Gastroesophageal sphincter (tissue), 4 donors: ENCODE results near the gene LINGO4. TPM values are rescaled to one million over a fixed set of nuclear protein-coding genes. Genes with fewer than 3 reads are reported as not detected.
"Not testable (repeated sequence)": the region's sequence is repeated elsewhere in the genome, so short reads cannot be mapped to it uniquely, and the experiment has no call there.

Experiments used
- ATAC-seq: fragments of 150-250 bp; one replicate; pipeline ENCODE4 v1.9.1; 2016; ENCODE audit warnings: mild to moderate bottlenecking, moderate library complexity
- H3K27ac ChIP-seq, 4 donors: fragments of 200-600 bp; sonication (generic) in 3 of 4; 1 replicate in 3 of 4; 2 replicates in 1 of 4; pipeline ENCODE4 v1.5.1; 2016 to 2019
- H3K27me3 ChIP-seq: fragments of 200-600 bp; sonication (generic); one replicate; pipeline ENCODE4 v1.5.1; 2019
- H3K36me3 ChIP-seq, 2 donors: fragments of 200-600 bp; sonication (generic); one replicate each; pipeline ENCODE4 v1.5.1; 2019; ENCODE audit warnings: control low read depth in 1 of 2
- H3K4me1 ChIP-seq, 3 donors: fragments of 200-600 bp; sonication (generic); 1 replicate in 2 of 3; 2 replicates in 1 of 3; pipeline ENCODE4 v1.5.1; 2016 to 2019; ENCODE audit warnings: control low read depth in 2 of 3
- H3K4me3 ChIP-seq, 2 donors: fragments of 200-600 bp; sonication (generic); one replicate each; pipeline ENCODE4 v1.5.1; 2019; ENCODE audit warnings: mild to moderate bottlenecking in 1 of 2, moderate library complexity in 1 of 2
- H3K9me3 ChIP-seq, 3 donors: fragments of 200-600 bp; sonication (generic); one replicate each; pipeline ENCODE4 v1.5.1; 2017 to 2019; ENCODE audit warnings: control low read depth in 2 of 3
- CTCF ChIP-seq, 4 experiments: fragments of 200-600 bp in 2 of 4; fragments of 450-650 bp in 2 of 4; sonication (generic) in 1 of 4; IDR thresholded peaks; one replicate each; pipeline ENCODE4 v1.5.1; 2017 to 2019; ENCODE audit warnings: antibody characterized with exemption in 4 of 4, mild to moderate bottlenecking in 2 of 4, moderate library complexity in 2 of 4
- EP300 ChIP-seq: sonication (generic); formaldehyde crosslinking; IDR thresholded peaks from one replicate; pipeline ENCODE4 v1.6.1; 2017; ENCODE audit warnings: antibody characterized with exemption, mild to moderate bottlenecking
- POLR2A ChIP-seq, 2 donors: fragments of 450-650 bp; IDR thresholded peaks; one replicate each; pipeline ENCODE4 v1.6.1; 2017; ENCODE audit warnings: antibody characterized with exemption in 2 of 2, mild to moderate bottlenecking in 2 of 2, moderate library complexity in 1 of 2
- POLR2AphosphoS5 ChIP-seq: sonication (generic); formaldehyde crosslinking; IDR thresholded peaks from one replicate; pipeline ENCODE4 v1.6.1; 2017; ENCODE audit warnings: antibody characterized with exemption
- WGBS, 2 donors: methylation state at CpG; one replicate each; pipeline ENCODE4 v1.1.5; 2018; ENCODE audit warnings: low coverage in 1 of 2; 5-methylcytosine and 5-hydroxymethylcytosine counted together
- total RNA-seq, 4 donors: library from RNA; depleted of rRNA; stranded (reverse); fragments of >200 nt; gene quantifications; one replicate each; pipeline ENCODE4 v1.1.0, GENCODE V29; 2016

Gene LINGO4
- total RNA-seq, 4 donors from 2014 or later, result not detected

GRCh38 chr1:151783796-151784195 is 21.4 kb downstream of the LINGO4 start:
- Histone ChIP-seq H3K4me1 (no peaks in the 10 kb centered on the region), H3K27me3 (no peaks in the 10 kb centered on the region), H3K4me3 (no peak overlapping the region), H3K9me3 (no peaks in the 10 kb centered on the region), H3K27ac (no peak overlapping the region), H3K36me3 (peaks cover 0 to 40% of the 10 kb centered on the region in 2 donors)
- WGBS, 2 donors, result 50 to 70% methylated on average over 2 of the region's 2 CpGs
- no peak for TF ChIP-seq EP300
- no peak for TF ChIP-seq POLR2A (IDR thresholded peaks at IDR 0.05)
- no peak for TF ChIP-seq POLR2AphosphoS5
- TF ChIP-seq CTCF (IDR thresholded peaks at IDR 0.05), result no peak
- no peak for ATAC-seq

- no peak for TF ChIP-seq CTCF (IDR thresholded peaks at IDR 0.05)
- TF ChIP-seq POLR2A (IDR thresholded peaks at IDR 0.05), result no peak
- TF ChIP-seq POLR2AphosphoS5, result no peak
- TF ChIP-seq EP300, result no peak
- H3K27ac ChIP-seq, result no peak overlapping the region
- H3K36me3 ChIP-seq, result peaks cover 0 to 51% of the 10 kb centered on the region in 2 donors
- no peak for ATAC-seq
- H3K4me3 ChIP-seq, result no peak overlapping the region
- no peaks in the 10 kb centered on the region for H3K27me3 ChIP-seq
- no peaks in the 10 kb centered on the region for H3K9me3 ChIP-seq
- 88 to 95% methylated on average over 2 to 3 of the region's 3 CpGs for WGBS, 2 donors
- no peaks in the 10 kb centered on the region for H3K4me1 ChIP-seq
Observed at GRCh38 chr1:151782741-151783140, 22.5 kb downstream of the LINGO4 start.

GRCh38 chr1:151782026-151782425 is 23.2 kb downstream of the LINGO4 start:
- WGBS, 2 donors, result 76 to 80% methylated on average over 1 to 3 of the region's 5 CpGs
- ATAC-seq, H3K4me1 ChIP-seq, H3K27me3 ChIP-seq, H3K9me3 ChIP-seq, H3K27ac ChIP-seq, H3K4me3 ChIP-seq: not testable (repeated sequence)
- H3K36me3 ChIP-seq, result peaks cover 0 to 58% of the 10 kb centered on the region in 2 donors

GRCh38 chr1:151780736-151781135 is 24.5 kb downstream of the LINGO4 start:
- WGBS, 2 donors, result 86% methylated on average over 5 of the region's 5 CpGs; no CpG with 5 or more reads in 1 of the 2 donors
- H3K4me3 ChIP-seq, H3K9me3 ChIP-seq, ATAC-seq, H3K27ac ChIP-seq, H3K27me3 ChIP-seq, H3K4me1 ChIP-seq: not testable (repeated sequence)
- peaks cover 0 to 71% of the 10 kb centered on the region in 2 donors for H3K36me3 ChIP-seq

- WGBS, 2 donors, result 86 to 88% methylated on average over 2 to 4 of the region's 4 CpGs
- Histone ChIP-seq H3K4me3 (no peak overlapping the region), H3K27ac (no peak overlapping the region), H3K27me3 (no peaks in the 10 kb centered on the region), H3K4me1 (no peaks in the 10 kb centered on the region), H3K9me3 (no peaks in the 10 kb centered on the region), H3K36me3 (peaks cover 0 to 80% of the 10 kb centered on the region in 2 donors)
- ATAC-seq, result no peak
- TF ChIP-seq EP300 (no peak), POLR2AphosphoS5 (no peak), CTCF (IDR thresholded peaks at IDR 0.05) (no peak), POLR2A (IDR thresholded peaks at IDR 0.05) (no peak)
Observed at GRCh38 chr1:151779852-151780251, 25.4 kb downstream of the LINGO4 start.

- H3K4me1 ChIP-seq, result no peaks in the 10 kb centered on the region
- TF ChIP-seq POLR2AphosphoS5 (no peak), POLR2A (IDR thresholded peaks at IDR 0.05) (no peak), CTCF (IDR thresholded peaks at IDR 0.05) (no peak), EP300 (no peak)
- ATAC-seq, result no peak
- WGBS, 2 donors, result 91 to 92% methylated on average over 4 of the region's 4 CpGs
- no peaks in the 10 kb centered on the region for H3K27me3 ChIP-seq
- H3K9me3 ChIP-seq, result no peaks in the 10 kb centered on the region
- no peak overlapping the region for H3K27ac ChIP-seq
- no peak overlapping the region for H3K4me3 ChIP-seq
- peaks cover 0 to 95% of the 10 kb centered on the region in 2 donors for H3K36me3 ChIP-seq
Observed at GRCh38 chr1:151777317-151777716, 27.9 kb downstream of the LINGO4 start.
